Nephron (organoid): ENCODE data around the gene ARL4A.
"Not testable (repeated sequence)": the region's sequence is repeated elsewhere in the genome, so short reads cannot be mapped to it uniquely, and the experiment has no call there.

Experiments used
- H3K27ac Mint-ChIP-seq, 3 experiments: 2 replicates each; pipeline ENCODE4 v1.8.0; 2020; ENCODE audit warnings: mixed read lengths in 3 of 3, mild to moderate bottlenecking in 2 of 3, moderate library complexity in 1 of 3
- H3K27me3 Mint-ChIP-seq: 2 replicates; pipeline ENCODE4 v1.8.0; 2021; ENCODE audit warnings: low read depth, mild to moderate bottlenecking, moderate library complexity, mixed read lengths
- H3K36me3 Mint-ChIP-seq: 2 replicates; pipeline ENCODE4 v1.8.0; 2020; ENCODE audit warnings: low read depth, mixed read lengths
- H3K4me1 Mint-ChIP-seq: 2 replicates; pipeline ENCODE4 v1.8.0; 2020; ENCODE audit warnings: mixed read lengths
- H3K4me3 Mint-ChIP-seq, 3 experiments: 2 replicates each; pipeline ENCODE4 v1.8.0; 2020; ENCODE audit warnings: mild to moderate bottlenecking in 3 of 3, mixed read lengths in 3 of 3, moderate library complexity in 2 of 3
- H3K9me3 Mint-ChIP-seq: 2 replicates; pipeline ENCODE4 v1.8.0; 2020; ENCODE audit warnings: mixed read lengths
- CTCF ChIP-seq, 3 experiments: fragments of 200-600 bp; sonication (generic); IDR thresholded peaks; one replicate each; pipeline ENCODE4 v1.5.0; 2021; ENCODE audit warnings: antibody characterized with exemption in 3 of 3; ENCODE audit not compliant: unreplicated experiment in 3 of 3

The ARL4A gene

GRCh38 chr7:12648704-12649261 is 38.6 kb upstream of the ARL4A start:
- Mint-ChIP-seq H3K27me3 (no peaks in the 10 kb centered on the region), H3K4me1 (peaks cover 8% of the 10 kb centered on the region), H3K27ac (peak overlapping the region in 2 of 3 experiments; percentile 14 to 33), H3K36me3 (peaks cover 3% of the 10 kb centered on the region), H3K4me3 (no peak overlapping the region), H3K9me3 (no peaks in the 10 kb centered on the region)
- no peak for TF ChIP-seq CTCF (IDR thresholded peaks at IDR 0.05; ENCODE audit: unreplicated experiment in 3 of 3)

- Mint-ChIP-seq H3K9me3 (no peaks in the 10 kb centered on the region), H3K4me3 (no peak overlapping the region), H3K36me3 (peaks cover 3% of the 10 kb centered on the region), H3K27me3 (no peaks in the 10 kb centered on the region), H3K4me1 (peaks cover 8% of the 10 kb centered on the region), H3K27ac (peak overlapping the region in 2 of 3 experiments; percentile 14 to 27)
- no peak for TF ChIP-seq CTCF (IDR thresholded peaks at IDR 0.05; ENCODE audit: unreplicated experiment in 3 of 3)
Observed at GRCh38 chr7:12649348-12649747, 38.1 kb upstream of the ARL4A start.

GRCh38 chr7:12650080-12650479 is 37.4 kb upstream of the ARL4A start:
- Mint-ChIP-seq H3K36me3 (peaks cover 3% of the 10 kb centered on the region), H3K27me3 (no peaks in the 10 kb centered on the region), H3K4me3 (no peak overlapping the region), H3K9me3 (no peaks in the 10 kb centered on the region), H3K4me1 (peaks cover 8% of the 10 kb centered on the region), H3K27ac (peak overlapping the region in 1 of 3 experiments; percentile 14)
- no peak for TF ChIP-seq CTCF (IDR thresholded peaks at IDR 0.05; ENCODE audit: unreplicated experiment in 3 of 3)

- peaks cover 3% of the 10 kb centered on the region for H3K36me3 Mint-ChIP-seq
- no peaks in the 10 kb centered on the region for H3K27me3 Mint-ChIP-seq
- no peaks in the 10 kb centered on the region for H3K9me3 Mint-ChIP-seq
- H3K27ac Mint-ChIP-seq: peak overlapping the region in 1 of 3 experiments; percentile 25
- no peak for TF ChIP-seq CTCF (IDR thresholded peaks at IDR 0.05; ENCODE audit: unreplicated experiment in 3 of 3)
- peaks cover 8% of the 10 kb centered on the region for H3K4me1 Mint-ChIP-seq
- H3K4me3 Mint-ChIP-seq: no peak overlapping the region
Observed at GRCh38 chr7:12653110-12653509, 34.3 kb upstream of the ARL4A start.

GRCh38 chr7:12653518-12653917 is 33.9 kb upstream of the ARL4A start:
- Mint-ChIP-seq H3K9me3 (no peaks in the 10 kb centered on the region), H3K27me3 (no peaks in the 10 kb centered on the region), H3K4me3 (no peak overlapping the region), H3K36me3 (peaks cover 3% of the 10 kb centered on the region), H3K4me1 (peaks cover 8% of the 10 kb centered on the region), H3K27ac (peak overlapping the region in 1 of 3 experiments; percentile 25)
- TF ChIP-seq CTCF (IDR thresholded peaks at IDR 0.05; ENCODE audit: unreplicated experiment in 3 of 3): no peak

- Mint-ChIP-seq H3K4me1 (peaks cover 8% of the 10 kb centered on the region), H3K4me3 (no peak overlapping the region), H3K27me3 (no peaks in the 10 kb centered on the region), H3K27ac (no peak overlapping the region), H3K36me3 (peaks cover 3% of the 10 kb centered on the region), H3K9me3 (no peaks in the 10 kb centered on the region)
- TF ChIP-seq CTCF (IDR thresholded peaks at IDR 0.05; ENCODE audit: unreplicated experiment in 3 of 3): no peak
Observed at GRCh38 chr7:12655161-12655560, 32.3 kb upstream of the ARL4A start.

- not testable (repeated sequence) for H3K36me3 Mint-ChIP-seq, H3K4me3 Mint-ChIP-seq, H3K9me3 Mint-ChIP-seq
Observed at GRCh38 chr7:12660423-12660822, 27.0 kb upstream of the ARL4A start.

GRCh38 chr7:12660986-12661385 is 26.4 kb upstream of the ARL4A start:
- not testable (repeated sequence) for H3K4me3 Mint-ChIP-seq, H3K9me3 Mint-ChIP-seq, H3K4me1 Mint-ChIP-seq, H3K27me3 Mint-ChIP-seq, H3K36me3 Mint-ChIP-seq, H3K27ac Mint-ChIP-seq

More at GRCh38 chr7:12660423-12660822, 27.0 kb upstream of the ARL4A start:
- not testable (repeated sequence) for H3K27ac Mint-ChIP-seq, H3K4me1 Mint-ChIP-seq, H3K27me3 Mint-ChIP-seq
